GM23338 (cell line): ENCODE results near the gene FCHO2. TPM values are rescaled to one million over a fixed set of nuclear protein-coding genes. Genes with fewer than 3 reads are reported as not detected.

Experiments used
- ATAC-seq: fragments of 200-7000 bp; cut with Tn5 transposase; 3 replicates; pipeline ENCODE4 v1.9.1; 2020
- DNase-seq: peaks from one replicate; pipeline ENCODE4 v3.0.0-alpha.2; 2015; ENCODE audit warnings: low spot score
- H2AFZ ChIP-seq: fragments of 200-600 bp; sonication (generic); 2 replicates; pipeline ENCODE4 v1.8.0; 2016; ENCODE audit warnings: antibody characterized with exemption, mild to moderate bottlenecking, moderate library complexity
- H3F3A ChIP-seq: fragments of 200-600 bp; sonication (generic); replicated peaks from 2 replicates; pipeline ENCODE4 v1.8.0; 2017; ENCODE audit warnings: antibody characterized with exemption, mixed run types, low read depth
- H3K27ac ChIP-seq: fragments of 200-600 bp; sonication (generic); 2 replicates; pipeline ENCODE4 v1.6.1; 2016; ENCODE audit warnings: low read depth
- H3K27me3 ChIP-seq: fragments of 200-600 bp; sonication (generic); 2 replicates; pipeline ENCODE4 v1.8.0; 2016; ENCODE audit warnings: mild to moderate bottlenecking, mixed run types, moderate library complexity; ENCODE audit not compliant: insufficient read depth
- H3K36me3 ChIP-seq: fragments of 200-600 bp; sonication (generic); 2 replicates; pipeline ENCODE4 v1.8.0; 2016; ENCODE audit warnings: mild to moderate bottlenecking; ENCODE audit not compliant: insufficient read depth
- H3K4me1 ChIP-seq: fragments of 200-600 bp; sonication (generic); 2 replicates; pipeline ENCODE4 v1.8.0; 2016; ENCODE audit warnings: mild to moderate bottlenecking, moderate library complexity; ENCODE audit not compliant: insufficient read depth
- H3K4me2 ChIP-seq: fragments of 200-600 bp; sonication (generic); 2 replicates; pipeline ENCODE4 v1.7.1; 2017; ENCODE audit warnings: mixed run types
- H3K4me3 ChIP-seq: fragments of 200-600 bp; sonication (generic); 2 replicates; pipeline ENCODE4 v1.6.1; 2016; ENCODE audit warnings: mixed run types
- H3K79me2 ChIP-seq: fragments of 200-600 bp; sonication (generic); replicated peaks from 2 replicates; pipeline ENCODE4 v1.8.0; 2017; ENCODE audit warnings: mild to moderate bottlenecking; ENCODE audit not compliant: insufficient read depth
- H3K9me2 ChIP-seq: fragments of 200-600 bp; sonication (generic); 2 replicates; pipeline ENCODE4 v1.8.0; 2017; ENCODE audit not compliant: insufficient read depth
- H4K20me1 ChIP-seq: fragments of 200-600 bp; sonication (generic); replicated peaks from 2 replicates; pipeline ENCODE4 v1.8.0; 2017; ENCODE audit warnings: mild to moderate bottlenecking; ENCODE audit not compliant: insufficient read depth
- H3K27ac Mint-ChIP-seq: 2 replicates; pipeline ENCODE4 v1.8.0; 2020; ENCODE audit warnings: inconsistent platforms, mild to moderate bottlenecking, moderate library complexity, mixed read lengths
- H3K27me3 Mint-ChIP-seq: 3 replicates; pipeline ENCODE4 v1.8.0; 2022; ENCODE audit warnings: low read depth, mild to moderate bottlenecking, moderate library complexity, mixed read lengths, inconsistent platforms; ENCODE audit not compliant: insufficient read depth, poor library complexity
- H3K36me3 Mint-ChIP-seq: 3 replicates; pipeline ENCODE4 v1.8.0; 2021; ENCODE audit warnings: low read depth, mild to moderate bottlenecking, inconsistent platforms, moderate library complexity, mixed read lengths
- H3K4me1 Mint-ChIP-seq: 3 replicates; pipeline ENCODE4 v1.8.0; 2020; ENCODE audit warnings: mild to moderate bottlenecking, inconsistent platforms, mixed read lengths
- H3K4me3 Mint-ChIP-seq: 3 replicates; pipeline ENCODE4 v1.8.0; 2021; ENCODE audit warnings: moderate library complexity, mild to moderate bottlenecking, inconsistent platforms, mixed read lengths
- H3K9me3 Mint-ChIP-seq: 3 replicates; pipeline ENCODE4 v1.8.0; 2020; ENCODE audit warnings: moderate library complexity, mild to moderate bottlenecking, inconsistent platforms, mixed read lengths
- CREB1 ChIP-seq: fragments of 250-450 bp; sonication (Bioruptor Pico); IDR thresholded peaks from 2 replicates; pipeline ENCODE4 v1.5.0; 2020; ENCODE audit warnings: low read depth, mild to moderate bottlenecking, moderate library complexity
- EZH2phosphoT487 ChIP-seq: fragments of 200-600 bp; sonication (generic); IDR thresholded peaks from one replicate; pipeline ENCODE4 v1.8.1; 2018; ENCODE audit warnings: antibody characterized with exemption; ENCODE audit not compliant: unreplicated experiment
- JUNB ChIP-seq: IDR thresholded peaks from one replicate; pipeline ENCODE4 v1.6.1; 2016; ENCODE audit warnings: antibody characterized with exemption; ENCODE audit not compliant: unreplicated experiment
- REST ChIP-seq: IDR thresholded peaks from one replicate; pipeline ENCODE4 v1.6.1; 2018; ENCODE audit warnings: antibody characterized with exemption; ENCODE audit not compliant: unreplicated experiment
- polyA plus RNA-seq: library from polyadenylated mRNA; unstranded; fragments of >200 nt; fragmentation: Nextera tagmentation; extraction: Ambion mirVana; gene quantifications from 2 replicates; pipeline ENCODE4 v1.2.1, GENCODE V29; 2016
- total RNA-seq: library from RNA; depleted of rRNA; stranded (reverse); fragments of >200 nt; shearing (Covaris generic); gene quantifications from 2 replicates; pipeline ENCODE4 v1.2.3, GENCODE V29; 2014
- TF ChIP-seq, protein P1 (sequence below): IDR thresholded peaks from 2 replicates; pipeline ENCODE4 v1.6.1; 2016; ENCODE audit warnings: antibody characterized with exemption
- TF ChIP-seq, protein P2 (sequence below), 2 experiments: fragments of 200-600 bp in 1 of 2; sonication (generic) in 1 of 2; conservative IDR thresholded peaks; 2 replicates each; pipeline versions ENCODE4 v1.5.1 to v1.6.1; 2016 to 2017; ENCODE audit warnings: antibody characterized with exemption in 2 of 2, low read depth in 2 of 2, mild to moderate bottlenecking in 2 of 2, moderate library complexity in 1 of 2
- TF ChIP-seq, protein P3 (sequence below): fragments of 250-450 bp; sonication (Bioruptor Pico); IDR thresholded peaks from 2 replicates; pipeline ENCODE4 v1.5.0; 2020; ENCODE audit warnings: mild to moderate bottlenecking, moderate library complexity

The FCHO2 gene
- total and polyA plus RNA-seq, 2 experiments from 2014 or later, result 8.4 to 10.1 TPM

- TF ChIP-seq EZH2phosphoT487, result no peak
- TF ChIP-seq, protein P1, sequence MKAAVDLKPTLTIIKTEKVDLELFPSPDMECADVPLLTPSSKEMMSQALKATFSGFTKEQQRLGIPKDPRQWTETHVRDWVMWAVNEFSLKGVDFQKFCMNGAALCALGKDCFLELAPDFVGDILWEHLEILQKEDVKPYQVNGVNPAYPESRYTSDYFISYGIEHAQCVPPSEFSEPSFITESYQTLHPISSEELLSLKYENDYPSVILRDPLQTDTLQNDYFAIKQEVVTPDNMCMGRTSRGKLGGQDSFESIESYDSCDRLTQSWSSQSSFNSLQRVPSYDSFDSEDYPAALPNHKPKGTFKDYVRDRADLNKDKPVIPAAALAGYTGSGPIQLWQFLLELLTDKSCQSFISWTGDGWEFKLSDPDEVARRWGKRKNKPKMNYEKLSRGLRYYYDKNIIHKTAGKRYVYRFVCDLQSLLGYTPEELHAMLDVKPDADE, result no peak
These were observed 76.0 kb downstream of the FCHO2 start (continued) for GRCh38 chr5:73031839-73032238.

- ATAC-seq, result no peak
- Mint-ChIP-seq H3K27ac (no peak overlapping the region), H3K4me3 (no peak overlapping the region), H3K9me3 (no peaks in the 10 kb centered on the region), H3K36me3 (no peaks in the 10 kb centered on the region), H3K27me3 (peaks cover 2% of the 10 kb centered on the region), H3K4me1 (peaks cover 22% of the 10 kb centered on the region)
- H3K79me2 ChIP-seq, result no peaks in the 10 kb centered on the region
- H3K27me3 ChIP-seq, result no peaks in the 10 kb centered on the region
- no peak overlapping the region for H3K27ac ChIP-seq
- H3K4me3 ChIP-seq, result no peak overlapping the region
- TF ChIP-seq, protein P2, sequence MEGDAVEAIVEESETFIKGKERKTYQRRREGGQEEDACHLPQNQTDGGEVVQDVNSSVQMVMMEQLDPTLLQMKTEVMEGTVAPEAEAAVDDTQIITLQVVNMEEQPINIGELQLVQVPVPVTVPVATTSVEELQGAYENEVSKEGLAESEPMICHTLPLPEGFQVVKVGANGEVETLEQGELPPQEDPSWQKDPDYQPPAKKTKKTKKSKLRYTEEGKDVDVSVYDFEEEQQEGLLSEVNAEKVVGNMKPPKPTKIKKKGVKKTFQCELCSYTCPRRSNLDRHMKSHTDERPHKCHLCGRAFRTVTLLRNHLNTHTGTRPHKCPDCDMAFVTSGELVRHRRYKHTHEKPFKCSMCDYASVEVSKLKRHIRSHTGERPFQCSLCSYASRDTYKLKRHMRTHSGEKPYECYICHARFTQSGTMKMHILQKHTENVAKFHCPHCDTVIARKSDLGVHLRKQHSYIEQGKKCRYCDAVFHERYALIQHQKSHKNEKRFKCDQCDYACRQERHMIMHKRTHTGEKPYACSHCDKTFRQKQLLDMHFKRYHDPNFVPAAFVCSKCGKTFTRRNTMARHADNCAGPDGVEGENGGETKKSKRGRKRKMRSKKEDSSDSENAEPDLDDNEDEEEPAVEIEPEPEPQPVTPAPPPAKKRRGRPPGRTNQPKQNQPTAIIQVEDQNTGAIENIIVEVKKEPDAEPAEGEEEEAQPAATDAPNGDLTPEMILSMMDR (conservative IDR thresholded peaks at IDR 0.05; ENCODE audit: low read depth in 2 of 2), result no peak
- TF ChIP-seq REST (no peak), EZH2phosphoT487 (no peak), JUNB (no peak), CREB1 (CRISPR knock-in tag) (no peak)
- TF ChIP-seq, protein P3, sequence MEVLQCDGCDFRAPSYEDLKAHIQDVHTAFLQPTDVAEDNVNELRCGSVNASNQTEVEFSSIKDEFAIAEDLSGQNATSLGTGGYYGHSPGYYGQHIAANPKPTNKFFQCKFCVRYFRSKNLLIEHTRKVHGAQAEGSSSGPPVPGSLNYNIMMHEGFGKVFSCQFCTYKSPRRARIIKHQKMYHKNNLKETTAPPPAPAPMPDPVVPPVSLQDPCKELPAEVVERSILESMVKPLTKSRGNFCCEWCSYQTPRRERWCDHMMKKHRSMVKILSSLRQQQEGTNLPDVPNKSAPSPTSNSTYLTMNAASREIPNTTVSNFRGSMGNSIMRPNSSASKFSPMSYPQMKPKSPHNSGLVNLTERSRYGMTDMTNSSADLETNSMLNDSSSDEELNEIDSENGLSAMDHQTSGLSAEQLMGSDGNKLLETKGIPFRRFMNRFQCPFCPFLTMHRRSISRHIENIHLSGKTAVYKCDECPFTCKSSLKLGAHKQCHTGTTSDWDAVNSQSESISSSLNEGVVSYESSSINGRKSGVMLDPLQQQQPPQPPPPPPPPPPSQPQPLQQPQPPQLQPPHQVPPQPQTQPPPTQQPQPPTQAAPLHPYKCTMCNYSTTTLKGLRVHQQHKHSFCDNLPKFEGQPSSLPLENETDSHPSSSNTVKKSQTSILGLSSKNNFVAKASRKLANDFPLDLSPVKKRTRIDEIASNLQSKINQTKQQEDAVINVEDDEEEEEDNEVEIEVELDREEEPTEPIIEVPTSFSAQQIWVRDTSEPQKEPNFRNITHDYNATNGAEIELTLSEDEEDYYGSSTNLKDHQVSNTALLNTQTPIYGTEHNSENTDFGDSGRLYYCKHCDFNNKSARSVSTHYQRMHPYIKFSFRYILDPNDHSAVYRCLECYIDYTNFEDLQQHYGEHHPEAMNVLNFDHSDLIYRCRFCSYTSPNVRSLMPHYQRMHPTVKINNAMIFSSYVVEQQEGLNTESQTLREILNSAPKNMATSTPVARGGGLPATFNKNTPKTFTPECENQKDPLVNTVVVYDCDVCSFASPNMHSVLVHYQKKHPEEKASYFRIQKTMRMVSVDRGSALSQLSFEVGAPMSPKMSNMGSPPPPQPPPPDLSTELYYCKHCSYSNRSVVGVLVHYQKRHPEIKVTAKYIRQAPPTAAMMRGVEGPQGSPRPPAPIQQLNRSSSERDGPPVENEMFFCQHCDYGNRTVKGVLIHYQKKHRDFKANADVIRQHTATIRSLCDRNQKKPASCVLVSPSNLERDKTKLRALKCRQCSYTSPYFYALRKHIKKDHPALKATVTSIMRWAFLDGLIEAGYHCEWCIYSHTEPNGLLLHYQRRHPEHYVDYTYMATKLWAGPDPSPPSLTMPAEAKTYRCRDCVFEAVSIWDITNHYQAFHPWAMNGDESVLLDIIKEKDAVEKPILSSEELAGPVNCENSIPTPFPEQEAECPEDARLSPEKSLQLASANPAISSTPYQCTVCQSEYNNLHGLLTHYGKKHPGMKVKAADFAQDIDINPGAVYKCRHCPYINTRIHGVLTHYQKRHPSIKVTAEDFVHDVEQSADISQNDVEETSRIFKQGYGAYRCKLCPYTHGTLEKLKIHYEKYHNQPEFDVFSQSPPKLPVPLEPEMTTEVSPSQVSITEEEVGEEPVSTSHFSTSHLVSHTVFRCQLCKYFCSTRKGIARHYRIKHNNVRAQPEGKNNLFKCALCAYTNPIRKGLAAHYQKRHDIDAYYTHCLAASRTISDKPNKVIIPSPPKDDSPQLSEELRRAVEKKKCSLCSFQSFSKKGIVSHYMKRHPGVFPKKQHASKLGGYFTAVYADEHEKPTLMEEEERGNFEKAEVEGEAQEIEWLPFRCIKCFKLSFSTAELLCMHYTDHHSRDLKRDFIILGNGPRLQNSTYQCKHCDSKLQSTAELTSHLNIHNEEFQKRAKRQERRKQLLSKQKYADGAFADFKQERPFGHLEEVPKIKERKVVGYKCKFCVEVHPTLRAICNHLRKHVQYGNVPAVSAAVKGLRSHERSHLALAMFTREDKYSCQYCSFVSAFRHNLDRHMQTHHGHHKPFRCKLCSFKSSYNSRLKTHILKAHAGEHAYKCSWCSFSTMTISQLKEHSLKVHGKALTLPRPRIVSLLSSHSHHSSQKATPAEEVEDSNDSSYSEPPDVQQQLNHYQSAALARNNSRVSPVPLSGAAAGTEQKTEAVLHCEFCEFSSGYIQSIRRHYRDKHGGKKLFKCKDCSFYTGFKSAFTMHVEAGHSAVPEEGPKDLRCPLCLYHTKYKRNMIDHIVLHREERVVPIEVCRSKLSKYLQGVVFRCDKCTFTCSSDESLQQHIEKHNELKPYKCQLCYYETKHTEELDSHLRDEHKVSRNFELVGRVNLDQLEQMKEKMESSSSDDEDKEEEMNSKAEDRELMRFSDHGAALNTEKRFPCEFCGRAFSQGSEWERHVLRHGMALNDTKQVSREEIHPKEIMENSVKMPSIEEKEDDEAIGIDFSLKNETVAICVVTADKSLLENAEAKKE (CRISPR knock-in tag), result no peak
- TF ChIP-seq, protein P1, result no peak
- H3K4me2 ChIP-seq, result no peak overlapping the region
- no peaks in the 10 kb centered on the region for H3F3A ChIP-seq
- DNase-seq, result no peak
- no peaks in the 10 kb centered on the region for H3K9me2 ChIP-seq
- no peaks in the 10 kb centered on the region for H3K36me3 ChIP-seq
- H2AFZ ChIP-seq, result no peak overlapping the region
- H3K4me1 ChIP-seq, result peaks cover 18% of the 10 kb centered on the region
- H4K20me1 ChIP-seq, result no peaks in the 10 kb centered on the region
These were observed 76.8 kb downstream of the FCHO2 start for GRCh38 chr5:73032635-73033034.
